ENCODE results near the gene TNNC1.

Gene TNNC1

GRCh38 chr3:52408466-52408865, 45.4 kb downstream of the TNNC1 start:
- DNase-seq (ENCODE audit: extremely low read depth, insufficient read length): no peak
- Histone ChIP-seq H3K27me3 (replicated peaks; ENCODE audit: control insufficient read depth, insufficient read depth, low read length) (no peaks in the 10 kb centered on the region), H3K4me3 (replicated peaks; ENCODE audit: low read depth, low read length) (no peak overlapping the region; the same call in 1 of the 2 replicates), H3K36me3 (ENCODE audit: control insufficient read depth, insufficient read depth, low read length) (peaks cover 28% of the 10 kb centered on the region)
- TF ChIP-seq CTCF (IDR thresholded peaks at IDR 0.05; ENCODE audit: insufficient read depth, low read length, poor library complexity, severe bottlenecking): no peak

GRCh38 chr3:52407779-52408178, 46.1 kb downstream of the TNNC1 start:
- TF ChIP-seq CTCF (IDR thresholded peaks at IDR 0.05; ENCODE audit: insufficient read depth, low read length, poor library complexity, severe bottlenecking): no peak
- no peaks in the 10 kb centered on the region for H3K27me3 ChIP-seq (replicated peaks; ENCODE audit: control insufficient read depth, insufficient read depth, low read length)
- peaks cover 35% of the 10 kb centered on the region for H3K36me3 ChIP-seq (ENCODE audit: control insufficient read depth, insufficient read depth, low read length)
- no peak for DNase-seq (ENCODE audit: extremely low read depth, insufficient read length)
- H3K4me3 ChIP-seq (replicated peaks; ENCODE audit: low read depth, low read length): no peak overlapping the region

- no peak overlapping the region for H3K4me3 ChIP-seq (replicated peaks; ENCODE audit: low read depth, low read length)
- no peaks in the 10 kb centered on the region for H3K27me3 ChIP-seq (replicated peaks; ENCODE audit: control insufficient read depth, insufficient read depth, low read length)
- no peak for TF ChIP-seq CTCF (IDR thresholded peaks at IDR 0.05; ENCODE audit: insufficient read depth, low read length, poor library complexity, severe bottlenecking)
- DNase-seq (ENCODE audit: extremely low read depth, insufficient read length): no peak
- peaks cover 41% of the 10 kb centered on the region for H3K36me3 ChIP-seq (ENCODE audit: control insufficient read depth, insufficient read depth, low read length)
Measured at GRCh38 chr3:52406791-52407510, 46.9 kb downstream of the TNNC1 start.

GRCh38 chr3:52406231-52406661, 47.6 kb downstream of the TNNC1 start:
- no peak for TF ChIP-seq CTCF (IDR thresholded peaks at IDR 0.05; ENCODE audit: insufficient read depth, low read length, poor library complexity, severe bottlenecking)
- no peak for DNase-seq (ENCODE audit: extremely low read depth, insufficient read length)
- H3K27me3 ChIP-seq (replicated peaks; ENCODE audit: control insufficient read depth, insufficient read depth, low read length): no peaks in the 10 kb centered on the region
- H3K4me3 ChIP-seq (replicated peaks; ENCODE audit: low read depth, low read length): no peak overlapping the region
- peaks cover 46% of the 10 kb centered on the region for H3K36me3 ChIP-seq (ENCODE audit: control insufficient read depth, insufficient read depth, low read length)

- no peak for TF ChIP-seq CTCF (IDR thresholded peaks at IDR 0.05; ENCODE audit: insufficient read depth, low read length, poor library complexity, severe bottlenecking)
- no peak for DNase-seq (ENCODE audit: extremely low read depth, insufficient read length)
- no peak overlapping the region for H3K4me3 ChIP-seq (replicated peaks; ENCODE audit: low read depth, low read length)
Measured at GRCh38 chr3:52405601-52406110, 48.2 kb downstream of the TNNC1 start.

More at GRCh38 chr3:52405601-52406110, 48.2 kb downstream of the TNNC1 start:
- no peaks in the 10 kb centered on the region for H3K27me3 ChIP-seq (replicated peaks; ENCODE audit: control insufficient read depth, insufficient read depth, low read length)
- peaks cover 49% of the 10 kb centered on the region for H3K36me3 ChIP-seq (ENCODE audit: control insufficient read depth, insufficient read depth, low read length)
